K562 (cell line): ENCODE results near the gene LMBR1. TPM values are rescaled to one million over a fixed set of nuclear protein-coding genes. Genes with fewer than 3 reads are reported as not detected.
"Not testable (repeated sequence)": the region's sequence is repeated elsewhere in the genome, so short reads cannot be mapped to it uniquely, and the experiment has no call there.

Experiments
- ARID1B ChIP-seq: fragments of 450-650 bp; IDR thresholded peaks from 2 replicates; pipeline ENCODE4 v1.6.1; 2016; ENCODE audit warnings: antibody characterized with exemption, mild to moderate bottlenecking, inconsistent platforms
- ATF1 ChIP-seq, 2 experiments: fragments of 450-650 bp in 1 of 2; IDR thresholded peaks; 2 replicates each; pipeline ENCODE4 v1.6.1; 2016; ENCODE audit warnings: missing compliant biosample characterization in 1 of 2, missing genetic modification characterization in 1 of 2
- DIDO1 ChIP-seq: fragments of 450-650 bp; IDR thresholded peaks from 2 replicates; pipeline ENCODE4 v1.6.1; 2016; ENCODE audit warnings: low read depth, missing biosample characterization, missing genetic modification characterization
- EHMT2 ChIP-seq: fragments of 450-650 bp; IDR thresholded peaks from 2 replicates; pipeline ENCODE4 v1.6.1; 2018; ENCODE audit warnings: antibody characterized with exemption
- FOXA3 ChIP-seq, 2 experiments: fragments of 450-650 bp in 1 of 2; sonication (generic) in 1 of 2; formaldehyde crosslinking; IDR thresholded peaks in 1 of 2; conservative IDR thresholded peaks in 1 of 2; 2 replicates each; pipeline versions ENCODE4 v1.4.0 to v1.8.0; 2020 to 2022; ENCODE audit warnings: mild to moderate bottlenecking in 2 of 2, missing genetic modification reagents in 1 of 2
- LEF1 ChIP-seq: fragments of 450-650 bp; IDR thresholded peaks from 2 replicates; pipeline ENCODE4 v1.6.1; 2016; ENCODE audit warnings: mild to moderate bottlenecking
- MAFK ChIP-seq: IDR thresholded peaks from 2 replicates; pipeline ENCODE4 v1.6.1; 2011; ENCODE audit warnings: low read length, improper control_type of control experiment
- SP1 ChIP-seq: sonication (generic); formaldehyde crosslinking; IDR thresholded peaks from 2 replicates; pipeline ENCODE4 v1.8.1; 2022; ENCODE audit warnings: mild to moderate bottlenecking, missing genetic modification reagents
- TOE1 ChIP-seq, 2 experiments: fragments of 450-650 bp in 1 of 2; sonication (generic) in 1 of 2; formaldehyde crosslinking in 1 of 2; IDR thresholded peaks; 2 replicates each; pipeline versions ENCODE4 v1.7.1 to v1.8.0; 2016 to 2022; ENCODE audit warnings: borderline replicate concordance in 2 of 2, mild to moderate bottlenecking in 2 of 2, antibody characterized with exemption in 1 of 2, inconsistent platforms in 1 of 2, low read depth in 1 of 2, missing genetic modification reagents in 1 of 2, moderate library complexity in 1 of 2
- polyA plus RNA-seq, 8 experiments: library from polyadenylated mRNA; depleted of rRNA in 4 of 8; stranded (reverse) in 5 of 8; unstranded in 3 of 8; fragments of >200 nt; fragmentation: Nextera tagmentation in 2 of 8; fragmentation: Illumina TruSeq in 1 of 8; extraction: Ambion mirVana in 2 of 8; extraction: Trizol in 1 of 8; gene quantifications; 2 replicates each; pipeline versions ENCODE4 v1.2.1 to v1.2.3, GENCODE V29; 2011 to 2014; ENCODE audit warnings: inconsistent platforms in 1 of 8, missing spikeins in 1 of 8
- total RNA-seq, 7 experiments: library from RNA; depleted of rRNA in 6 of 7; stranded (reverse); fragments of >200 nt in 6 of 7; fragmentation: Illumina TruSeq in 2 of 7; extraction: Trizol in 2 of 7; gene quantifications; 2 replicates each; pipeline versions ENCODE4 v1.2.1 to v1.2.3, GENCODE V29; 2011 to 2021; ENCODE audit warnings: low replicate concordance in 1 of 7
- TF ChIP-seq, protein P1 (sequence below): sonication (generic); formaldehyde crosslinking; IDR thresholded peaks from 2 replicates; pipeline ENCODE4 v1.8.0; 2022; ENCODE audit warnings: missing genetic modification reagents, mild to moderate bottlenecking, borderline replicate concordance
- TF ChIP-seq, protein P2 (sequence below): fragments of 250-450 bp; sonication (Bioruptor Pico); IDR thresholded peaks from 2 replicates; pipeline ENCODE4 v1.4.0; 2020; ENCODE audit warnings: mild to moderate bottlenecking
- TF ChIP-seq, protein P3 (sequence below): sonication (generic); formaldehyde crosslinking; IDR thresholded peaks from 2 replicates; pipeline ENCODE4 v1.5.0; 2020; ENCODE audit warnings: missing genetic modification reagents
- TF ChIP-seq, protein P4 (sequence below): sonication (generic); formaldehyde crosslinking; IDR thresholded peaks from 2 replicates; pipeline ENCODE4 v1.8.1; 2023; ENCODE audit warnings: mild to moderate bottlenecking, missing genetic modification reagents
- TF ChIP-seq, protein P5 (sequence below): fragments of 450-650 bp; IDR thresholded peaks from 2 replicates; pipeline ENCODE4 v1.6.1; 2017; ENCODE audit warnings: antibody characterized with exemption, mild to moderate bottlenecking

Gene LMBR1
- total and polyA plus RNA-seq, 9 of the 15 experiments (the other 6 are each of a cell fraction or from before 2014, with no cell fraction given): 7.7 to 90.0 (median 59.9) TPM

DNA sequence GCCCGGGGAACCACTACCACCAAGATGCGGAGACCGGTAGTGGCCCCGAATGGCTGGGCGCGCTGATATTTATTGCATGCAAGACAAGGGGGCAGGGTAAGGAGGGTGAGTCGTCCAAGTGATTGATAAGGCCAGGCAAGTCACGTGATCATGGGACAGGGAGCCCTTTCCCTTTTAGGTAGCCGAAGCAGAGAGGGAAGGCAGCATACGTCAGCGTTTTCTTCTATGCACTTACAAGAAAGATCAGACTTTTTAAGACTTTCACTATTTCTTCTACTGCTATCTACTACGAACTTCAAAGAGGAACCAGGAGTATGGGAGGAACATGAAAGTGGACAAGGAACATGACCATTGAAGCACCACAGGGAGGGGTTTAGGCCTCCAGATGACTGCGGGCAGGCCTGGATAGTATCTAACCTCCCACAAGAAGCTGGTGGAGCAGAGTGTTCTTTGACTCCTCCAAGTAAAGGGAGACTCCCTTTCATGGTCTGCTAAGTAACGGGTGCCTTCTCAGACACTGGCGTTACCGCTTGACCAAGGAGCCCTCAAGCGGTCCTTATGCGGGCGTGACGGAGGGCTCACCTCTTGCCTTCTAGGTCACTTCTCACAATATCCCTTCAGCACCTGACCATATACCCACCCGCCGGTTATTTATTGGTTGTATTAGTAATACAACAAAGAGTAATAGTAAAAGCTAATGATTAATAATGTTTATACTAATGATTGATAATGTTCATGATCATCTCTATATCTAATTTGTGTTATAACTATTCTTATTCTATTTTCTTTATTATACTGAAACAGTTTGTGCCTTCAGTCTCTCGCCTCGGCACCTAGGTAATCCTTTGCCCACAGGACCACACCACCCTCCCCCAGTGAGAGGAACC, 27.7 kb upstream of the LMBR1 start (continued):
- TF ChIP-seq FOXA3 (CRISPR knock-in tag; conservative IDR thresholded peaks at IDR 0.05 in 1 of 2, IDR thresholded peaks at IDR 0.05 in 1 of 2) (0 out of 4 replicates have a peak, but pooled peaks of 1 of the 2 experiments have one; percentile 4), SP1 (CRISPR knock-in tag) (peak; percentile 33; the same call in 1 of the 2 replicates), ATF1 (tag; IDR thresholded peaks at IDR 0.05) (peak; percentile 41), ARID1B (peak; percentile 45; the same call in 1 of the 2 replicates), MAFK (peak; percentile 64; the same call in 1 of the 2 replicates), EHMT2 (peak; percentile 53), LEF1 (peak; percentile 69), DIDO1 (tag) (peak; percentile 67; the same call in 1 of the 2 replicates), TOE1 (IDR thresholded peaks at IDR 0.05; ENCODE audit: borderline replicate concordance) (peak; percentile 99)
- TF ChIP-seq, protein P1, sequence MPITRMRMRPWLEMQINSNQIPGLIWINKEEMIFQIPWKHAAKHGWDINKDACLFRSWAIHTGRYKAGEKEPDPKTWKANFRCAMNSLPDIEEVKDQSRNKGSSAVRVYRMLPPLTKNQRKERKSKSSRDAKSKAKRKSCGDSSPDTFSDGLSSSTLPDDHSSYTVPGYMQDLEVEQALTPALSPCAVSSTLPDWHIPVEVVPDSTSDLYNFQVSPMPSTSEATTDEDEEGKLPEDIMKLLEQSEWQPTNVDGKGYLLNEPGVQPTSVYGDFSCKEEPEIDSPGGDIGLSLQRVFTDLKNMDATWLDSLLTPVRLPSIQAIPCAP (CRISPR knock-in tag): 0 out of 2 replicates have a peak, but pooled peaks have one; percentile 41
- not testable (repeated sequence) for TF ChIP-seq ATF1 (CRISPR knock-in tag; IDR thresholded peaks at IDR 0.05); TOE1 (CRISPR knock-in tag; IDR thresholded peaks at IDR 0.05; ENCODE audit: borderline replicate concordance, low read depth)
- TF ChIP-seq, protein P2, sequence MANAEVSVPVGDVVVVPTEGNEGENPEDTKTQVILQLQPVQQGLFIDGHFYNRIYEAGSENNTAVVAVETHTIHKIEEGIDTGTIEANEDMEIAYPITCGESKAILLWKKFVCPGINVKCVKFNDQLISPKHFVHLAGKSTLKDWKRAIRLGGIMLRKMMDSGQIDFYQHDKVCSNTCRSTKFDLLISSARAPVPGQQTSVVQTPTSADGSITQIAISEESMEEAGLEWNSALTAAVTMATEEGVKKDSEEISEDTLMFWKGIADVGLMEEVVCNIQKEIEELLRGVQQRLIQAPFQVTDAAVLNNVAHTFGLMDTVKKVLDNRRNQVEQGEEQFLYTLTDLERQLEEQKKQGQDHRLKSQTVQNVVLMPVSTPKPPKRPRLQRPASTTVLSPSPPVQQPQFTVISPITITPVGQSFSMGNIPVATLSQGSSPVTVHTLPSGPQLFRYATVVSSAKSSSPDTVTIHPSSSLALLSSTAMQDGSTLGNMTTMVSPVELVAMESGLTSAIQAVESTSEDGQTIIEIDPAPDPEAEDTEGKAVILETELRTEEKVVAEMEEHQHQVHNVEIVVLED (CRISPR knock-in tag): peak; percentile 44; the same call in 1 of the 2 replicates
- TF ChIP-seq, protein P3, sequence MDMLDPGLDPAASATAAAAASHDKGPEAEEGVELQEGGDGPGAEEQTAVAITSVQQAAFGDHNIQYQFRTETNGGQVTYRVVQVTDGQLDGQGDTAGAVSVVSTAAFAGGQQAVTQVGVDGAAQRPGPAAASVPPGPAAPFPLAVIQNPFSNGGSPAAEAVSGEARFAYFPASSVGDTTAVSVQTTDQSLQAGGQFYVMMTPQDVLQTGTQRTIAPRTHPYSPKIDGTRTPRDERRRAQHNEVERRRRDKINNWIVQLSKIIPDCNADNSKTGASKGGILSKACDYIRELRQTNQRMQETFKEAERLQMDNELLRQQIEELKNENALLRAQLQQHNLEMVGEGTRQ: peak; percentile 87
- TF ChIP-seq, protein P4, sequence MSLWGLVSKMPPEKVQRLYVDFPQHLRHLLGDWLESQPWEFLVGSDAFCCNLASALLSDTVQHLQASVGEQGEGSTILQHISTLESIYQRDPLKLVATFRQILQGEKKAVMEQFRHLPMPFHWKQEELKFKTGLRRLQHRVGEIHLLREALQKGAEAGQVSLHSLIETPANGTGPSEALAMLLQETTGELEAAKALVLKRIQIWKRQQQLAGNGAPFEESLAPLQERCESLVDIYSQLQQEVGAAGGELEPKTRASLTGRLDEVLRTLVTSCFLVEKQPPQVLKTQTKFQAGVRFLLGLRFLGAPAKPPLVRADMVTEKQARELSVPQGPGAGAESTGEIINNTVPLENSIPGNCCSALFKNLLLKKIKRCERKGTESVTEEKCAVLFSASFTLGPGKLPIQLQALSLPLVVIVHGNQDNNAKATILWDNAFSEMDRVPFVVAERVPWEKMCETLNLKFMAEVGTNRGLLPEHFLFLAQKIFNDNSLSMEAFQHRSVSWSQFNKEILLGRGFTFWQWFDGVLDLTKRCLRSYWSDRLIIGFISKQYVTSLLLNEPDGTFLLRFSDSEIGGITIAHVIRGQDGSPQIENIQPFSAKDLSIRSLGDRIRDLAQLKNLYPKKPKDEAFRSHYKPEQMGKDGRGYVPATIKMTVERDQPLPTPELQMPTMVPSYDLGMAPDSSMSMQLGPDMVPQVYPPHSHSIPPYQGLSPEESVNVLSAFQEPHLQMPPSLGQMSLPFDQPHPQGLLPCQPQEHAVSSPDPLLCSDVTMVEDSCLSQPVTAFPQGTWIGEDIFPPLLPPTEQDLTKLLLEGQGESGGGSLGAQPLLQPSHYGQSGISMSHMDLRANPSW: 0 out of 2 replicates have a peak, but pooled peaks have one; percentile 18
- TF ChIP-seq, protein P5, sequence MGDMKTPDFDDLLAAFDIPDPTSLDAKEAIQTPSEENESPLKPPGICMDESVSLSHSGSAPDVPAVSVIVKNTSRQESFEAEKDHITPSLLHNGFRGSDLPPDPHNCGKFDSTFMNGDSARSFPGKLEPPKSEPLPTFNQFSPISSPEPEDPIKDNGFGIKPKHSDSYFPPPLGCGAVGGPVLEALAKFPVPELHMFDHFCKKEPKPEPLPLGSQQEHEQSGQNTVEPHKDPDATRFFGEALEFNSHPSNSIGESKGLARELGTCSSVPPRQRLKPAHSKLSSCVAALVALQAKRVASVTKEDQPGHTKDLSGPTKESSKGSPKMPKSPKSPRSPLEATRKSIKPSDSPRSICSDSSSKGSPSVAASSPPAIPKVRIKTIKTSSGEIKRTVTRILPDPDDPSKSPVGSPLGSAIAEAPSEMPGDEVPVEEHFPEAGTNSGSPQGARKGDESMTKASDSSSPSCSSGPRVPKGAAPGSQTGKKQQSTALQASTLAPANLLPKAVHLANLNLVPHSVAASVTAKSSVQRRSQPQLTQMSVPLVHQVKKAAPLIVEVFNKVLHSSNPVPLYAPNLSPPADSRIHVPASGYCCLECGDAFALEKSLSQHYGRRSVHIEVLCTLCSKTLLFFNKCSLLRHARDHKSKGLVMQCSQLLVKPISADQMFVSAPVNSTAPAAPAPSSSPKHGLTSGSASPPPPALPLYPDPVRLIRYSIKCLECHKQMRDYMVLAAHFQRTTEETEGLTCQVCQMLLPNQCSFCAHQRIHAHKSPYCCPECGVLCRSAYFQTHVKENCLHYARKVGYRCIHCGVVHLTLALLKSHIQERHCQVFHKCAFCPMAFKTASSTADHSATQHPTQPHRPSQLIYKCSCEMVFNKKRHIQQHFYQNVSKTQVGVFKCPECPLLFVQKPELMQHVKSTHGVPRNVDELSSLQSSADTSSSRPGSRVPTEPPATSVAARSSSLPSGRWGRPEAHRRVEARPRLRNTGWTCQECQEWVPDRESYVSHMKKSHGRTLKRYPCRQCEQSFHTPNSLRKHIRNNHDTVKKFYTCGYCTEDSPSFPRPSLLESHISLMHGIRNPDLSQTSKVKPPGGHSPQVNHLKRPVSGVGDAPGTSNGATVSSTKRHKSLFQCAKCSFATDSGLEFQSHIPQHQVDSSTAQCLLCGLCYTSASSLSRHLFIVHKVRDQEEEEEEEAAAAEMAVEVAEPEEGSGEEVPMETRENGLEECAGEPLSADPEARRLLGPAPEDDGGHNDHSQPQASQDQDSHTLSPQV: peak; percentile 37; the same call in 1 of the 2 replicates
